Gastrocnemius medialis (tissue), 4 donors: ENCODE results near the gene APOBR. TPM values are rescaled to one million over a fixed set of nuclear protein-coding genes. Genes with fewer than 3 reads are reported as not detected.
"Not testable (repeated sequence)": the region's sequence is repeated elsewhere in the genome, so short reads cannot be mapped to it uniquely, and the experiment has no call there.

Source experiments
- ATAC-seq, 2 donors: fragments of 150-250 bp; one replicate each; pipeline ENCODE4 v1.9.1; 2016
- DNase-seq, 2 donors: peaks; one replicate each; pipeline ENCODE4 v3.0.0-alpha.2; 2019
- H3K27ac ChIP-seq, 4 donors: fragments of 200-600 bp; sonication (generic); 1 replicate in 1 of 4; 2 replicates in 3 of 4; pipeline ENCODE4 v1.5.1; 2016 to 2018; ENCODE audit warnings: mild to moderate bottlenecking in 2 of 4, moderate library complexity in 1 of 4
- H3K27me3 ChIP-seq, 3 donors: fragments of 200-600 bp; sonication (generic) in 2 of 3; 1 replicate in 1 of 3; 2 replicates in 2 of 3; pipeline versions ENCODE4 v1.5.1 to v1.6.0; 2016 to 2019; ENCODE audit warnings: mild to moderate bottlenecking in 1 of 3, moderate library complexity in 1 of 3
- H3K36me3 ChIP-seq, 2 donors: fragments of 200-600 bp; sonication (generic) in 1 of 2; one replicate each; pipeline ENCODE4 v1.5.1; 2017 to 2018
- H3K4me1 ChIP-seq, 2 donors: fragments of 200-600 bp; sonication (generic) in 1 of 2; one replicate each; pipeline ENCODE4 v1.5.1; 2016 to 2017; ENCODE audit warnings: mild to moderate bottlenecking in 2 of 2
- H3K4me3 ChIP-seq, 4 donors: fragments of 200-600 bp; sonication (generic) in 3 of 4; 1 replicate in 1 of 4; 2 replicates in 3 of 4; pipeline ENCODE4 v1.5.1; 2016 to 2019; ENCODE audit warnings: mild to moderate bottlenecking in 2 of 4
- H3K9me3 ChIP-seq, 3 donors: fragments of 200-600 bp; sonication (generic) in 2 of 3; 1 replicate in 1 of 3; 2 replicates in 2 of 3; pipeline ENCODE4 v1.5.1; 2016 to 2019
- CTCF ChIP-seq, 5 experiments: fragments of 450-650 bp in 3 of 5; fragments of 200-600 bp in 2 of 5; sonication (generic) in 2 of 5; IDR thresholded peaks in 4 of 5; conservative IDR thresholded peaks in 1 of 5; 1 replicate in 4 of 5; 2 replicates in 1 of 5; pipeline ENCODE4 v1.5.1; 2016 to 2019; ENCODE audit warnings: antibody characterized with exemption in 5 of 5, mild to moderate bottlenecking in 3 of 5, moderate library complexity in 3 of 5
- POLR2A ChIP-seq, 2 donors: fragments of 450-650 bp; IDR thresholded peaks; one replicate each; pipeline ENCODE4 v1.6.1; 2017; ENCODE audit warnings: antibody characterized with exemption in 2 of 2, mild to moderate bottlenecking in 2 of 2, moderate library complexity in 2 of 2
- in situ Hi-C, 4 donors: fragments of 200-750 bp; cut with MboI; loops; one replicate each; pipeline versions ENCODE4 v1.15.0 to v1.8.0; 2017; ENCODE audit warnings: low sequenced_read_pairs in 4 of 4
- intact Hi-C: fragments of 100-400 bp; cut with DNase I; formaldehyde crosslinking; loops from one replicate; pipeline ENCODE4 v1.15.1; 2023; ENCODE audit warnings: low total_unique reads
- total RNA-seq, 4 donors: library from RNA; depleted of rRNA; stranded (reverse); fragments of >200 nt; gene quantifications; one replicate each; pipeline versions ENCODE4 v1.1.0 to v1.2.3, GENCODE V29; 2016

Gene APOBR
- total RNA-seq, 4 donors from 2014 or later = 0.15 to 1.4 (median 0.54) TPM

DNA sequence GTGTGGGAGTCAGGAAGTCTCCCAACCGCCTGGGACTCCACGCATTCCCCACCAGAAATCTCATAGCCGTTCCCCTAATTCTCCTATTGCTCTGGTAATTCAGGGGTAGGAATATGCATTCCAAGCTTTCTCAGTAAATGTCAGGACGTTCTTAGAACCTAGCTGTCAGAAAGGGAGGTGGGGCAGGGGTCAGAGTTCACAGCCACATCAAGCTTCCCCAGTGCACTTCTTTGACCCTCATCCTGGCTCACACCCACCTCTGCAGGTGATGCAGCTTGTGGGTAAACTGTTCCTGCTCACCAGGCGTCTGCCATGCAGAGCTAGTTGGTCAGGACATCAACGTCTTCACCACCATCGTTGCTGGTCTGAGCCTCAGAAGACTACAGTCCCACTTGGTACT, 26.2 kb downstream of the APOBR start:
- Histone ChIP-seq H3K4me1 (peaks cover 0 to 4% of the 10 kb centered on the region in 2 donors), H3K4me3 (no peak overlapping the region), H3K27ac (no peak overlapping the region), H3K9me3 (no peaks in the 10 kb centered on the region), H3K36me3 (no peaks in the 10 kb centered on the region), H3K27me3 (no peaks in the 10 kb centered on the region)
- intact Hi-C loops (no loop called here), in situ Hi-C loops (no loop called here)
- no peak for ATAC-seq
- no peak for TF ChIP-seq POLR2A (IDR thresholded peaks at IDR 0.05)
- DNase-seq = no peak

DNA sequence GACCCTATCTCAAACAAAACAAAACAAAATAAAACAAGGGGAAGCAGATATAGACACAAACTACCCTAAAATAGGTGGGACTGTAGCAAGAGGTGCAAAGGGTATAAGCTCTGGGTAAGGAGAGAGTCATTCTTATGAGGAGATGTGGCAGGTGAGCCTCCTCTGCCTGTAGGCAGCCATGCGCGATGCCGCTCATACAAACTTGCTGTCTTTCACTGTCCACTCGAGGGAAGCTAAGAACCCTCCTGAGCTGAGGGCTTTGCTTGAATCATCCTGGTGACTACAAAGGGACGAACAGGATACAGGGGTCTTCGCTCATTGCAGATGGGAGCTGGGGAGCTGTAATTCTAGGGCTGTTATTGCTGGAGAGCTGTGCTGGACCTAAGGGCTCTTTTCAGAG, 27.0 kb downstream of the APOBR start:
- H3K27ac ChIP-seq = no peak overlapping the region
- no peaks in the 10 kb centered on the region for H3K36me3 ChIP-seq
- no peaks in the 10 kb centered on the region for H3K9me3 ChIP-seq
- ATAC-seq = no peak
- intact Hi-C loops = no loop called here
- H3K27me3 ChIP-seq = no peaks in the 10 kb centered on the region
- H3K4me3 ChIP-seq = no peak overlapping the region
- TF ChIP-seq CTCF (IDR thresholded peaks at IDR 0.05 in 4 of 5, conservative IDR thresholded peaks at IDR 0.05 in 1 of 5) (no peak), POLR2A (IDR thresholded peaks at IDR 0.05) (no peak)
- H3K4me1 ChIP-seq = peaks cover 0 to 4% of the 10 kb centered on the region in 2 donors
- no peak for DNase-seq
- in situ Hi-C loops = no loop called here

DNA sequence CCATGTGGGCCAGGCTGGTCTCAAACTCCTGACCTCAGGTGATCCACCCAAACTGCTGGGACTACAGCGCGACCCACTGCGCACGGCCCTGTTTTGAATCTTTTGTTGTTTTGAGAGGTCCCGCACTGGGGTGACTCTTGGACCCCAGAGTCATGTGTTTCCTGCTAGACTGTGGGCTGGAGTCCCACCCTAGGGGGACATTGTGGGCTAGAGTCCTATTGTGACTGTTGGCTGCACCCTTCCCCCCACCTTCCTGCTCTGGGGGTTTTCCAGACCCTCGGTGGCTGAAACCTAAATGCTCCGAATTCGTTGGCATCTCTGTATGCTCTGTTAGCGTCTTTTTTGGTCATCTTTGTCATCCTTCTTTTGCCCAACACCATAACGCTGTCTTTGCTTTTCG, 28.3 kb downstream of the APOBR start:
- TF ChIP-seq POLR2A (IDR thresholded peaks at IDR 0.05) (no peak), CTCF (IDR thresholded peaks at IDR 0.05 in 4 of 5, conservative IDR thresholded peaks at IDR 0.05 in 1 of 5) (no peak)
- Histone ChIP-seq H3K36me3 (no peaks in the 10 kb centered on the region), H3K27ac (no peak overlapping the region), H3K9me3 (no peaks in the 10 kb centered on the region), H3K4me1 (peaks cover 0 to 4% of the 10 kb centered on the region in 2 donors), H3K4me3 (no peak overlapping the region), H3K27me3 (no peaks in the 10 kb centered on the region)
- DNase-seq (no peak), ATAC-seq (no peak)
- intact Hi-C loops (no loop called here), in situ Hi-C loops (no loop called here)

DNA sequence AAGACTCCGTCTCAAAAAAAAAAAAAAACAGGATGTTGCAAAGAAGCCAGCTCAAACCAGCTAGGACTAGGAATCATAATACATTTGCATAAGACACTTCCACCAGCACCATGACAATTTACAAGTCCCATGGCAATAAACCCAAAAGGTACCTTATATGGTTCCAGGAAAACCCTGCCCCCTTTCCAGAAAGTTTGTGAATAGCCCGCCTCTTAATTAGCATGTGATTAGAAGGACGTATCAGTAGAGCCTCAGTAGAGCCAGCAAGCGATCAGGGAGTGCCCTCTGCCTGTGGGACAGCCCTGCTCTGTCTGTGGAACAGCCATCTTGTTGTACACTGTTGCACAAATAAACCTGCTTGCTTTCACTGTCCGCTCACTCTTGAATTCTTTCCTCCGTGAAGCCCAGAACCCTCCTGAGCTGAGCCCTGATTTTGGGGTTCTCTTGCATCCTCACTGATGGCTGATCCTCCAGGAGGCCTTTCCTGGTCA, 30.3 kb downstream of the APOBR start:
- H3K36me3 ChIP-seq = no peaks in the 10 kb centered on the region
- ATAC-seq (peak; percentile 19 to 31), DNase-seq (no peak)
- H3K9me3 ChIP-seq = no peaks in the 10 kb centered on the region
- H3K27ac ChIP-seq = no peak overlapping the region
- TF ChIP-seq CTCF (IDR thresholded peaks at IDR 0.05 in 4 of 5, conservative IDR thresholded peaks at IDR 0.05 in 1 of 5) (no peak), POLR2A (IDR thresholded peaks at IDR 0.05) (no peak)
- intact Hi-C loops (no loop called here), in situ Hi-C loops (loop anchor here in 1 of 4 donors (25.0 kb wide), 1 partner anchor 313 kb away; the partner anchor contains the start of gene TUFM)
- peaks cover 0 to 4% of the 10 kb centered on the region in 2 donors for H3K4me1 ChIP-seq
- H3K27me3 ChIP-seq = no peaks in the 10 kb centered on the region
- H3K4me3 ChIP-seq = no peak overlapping the region

DNA sequence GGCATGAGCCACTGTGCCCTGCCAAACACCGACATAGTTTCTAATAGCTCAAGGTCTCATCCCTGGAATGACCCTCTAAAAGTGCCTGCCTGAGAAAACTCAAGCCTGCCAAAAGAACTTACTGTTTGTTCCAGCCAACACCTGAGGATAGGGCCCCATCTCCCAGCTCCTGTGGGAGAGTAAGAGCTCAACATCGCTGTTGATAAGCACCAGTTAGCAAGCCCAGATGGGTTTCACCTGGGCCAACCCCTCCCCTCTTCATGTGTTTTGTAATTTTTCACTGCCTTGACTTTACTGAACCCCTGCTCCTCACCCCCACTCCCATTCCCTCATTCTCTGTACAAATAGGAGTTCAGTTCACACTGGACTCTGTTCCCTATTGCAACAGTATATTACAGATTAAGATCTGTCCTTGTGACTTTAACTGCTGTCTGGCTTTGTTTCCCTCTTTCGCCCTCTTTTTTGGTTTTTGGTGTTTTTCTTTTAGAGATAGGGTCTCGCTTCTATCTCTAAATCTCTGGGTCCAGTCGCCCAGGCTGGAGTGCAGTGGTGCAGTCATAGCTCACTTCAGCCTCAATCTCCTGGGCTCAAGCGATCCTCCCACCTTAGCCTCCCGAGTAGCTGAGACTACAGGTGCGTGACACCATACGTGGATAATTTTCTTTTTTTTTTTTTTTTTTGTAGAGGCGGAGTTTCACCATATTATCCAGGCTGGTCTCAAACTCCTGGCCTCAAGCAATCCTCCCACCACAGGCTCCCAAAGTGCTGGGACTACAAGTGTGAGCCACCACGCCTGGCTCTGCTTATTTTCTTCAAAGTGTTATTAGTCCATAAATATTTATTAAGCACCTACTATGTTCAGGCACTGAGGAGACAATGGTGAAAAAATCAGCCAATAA, 32.0 kb downstream of the APOBR start:
- intact Hi-C loops = no loop called here
- Histone ChIP-seq H3K4me3 (no peak overlapping the region), H3K4me1 (peaks cover 0 to 4% of the 10 kb centered on the region in 2 donors), H3K9me3 (no peaks in the 10 kb centered on the region), H3K27me3 (no peaks in the 10 kb centered on the region), H3K27ac (no peak overlapping the region), H3K36me3 (no peaks in the 10 kb centered on the region)
- no peak for TF ChIP-seq POLR2A (IDR thresholded peaks at IDR 0.05)
- no peak for TF ChIP-seq CTCF (IDR thresholded peaks at IDR 0.05 in 4 of 5, conservative IDR thresholded peaks at IDR 0.05 in 1 of 5)
- no peak for DNase-seq
- no peak for ATAC-seq
- in situ Hi-C loops = loop anchor here in 1 of 4 donors (25.0 kb wide), 1 partner anchor 311 kb away; the partner anchor contains the start of gene TUFM

GRCh38 chr16:28527100-28527785, 32.8 kb downstream of the APOBR start:
- ATAC-seq, DNase-seq, H3K36me3 ChIP-seq, H3K27ac ChIP-seq, H3K9me3 ChIP-seq, intact Hi-C loops, H3K4me3 ChIP-seq, H3K27me3 ChIP-seq: not testable (repeated sequence)
- H3K4me1 ChIP-seq = peaks cover under 1 to 10% of the 10 kb centered on the region in 2 donors
- in situ Hi-C loops = loop anchor here in 1 of 4 donors (25.0 kb wide), 1 partner anchor 310 kb away; the partner anchor contains the start of gene TUFM
